ENCODE results near the gene ACP2. TPM values are rescaled to one million over a fixed set of nuclear protein-coding genes. Genes with fewer than 3 reads are reported as not detected.

ACP2 gene
- polyA plus RNA-seq, 3 donors: 13.1 to 25.3 (median 20.5) TPM

DNA sequence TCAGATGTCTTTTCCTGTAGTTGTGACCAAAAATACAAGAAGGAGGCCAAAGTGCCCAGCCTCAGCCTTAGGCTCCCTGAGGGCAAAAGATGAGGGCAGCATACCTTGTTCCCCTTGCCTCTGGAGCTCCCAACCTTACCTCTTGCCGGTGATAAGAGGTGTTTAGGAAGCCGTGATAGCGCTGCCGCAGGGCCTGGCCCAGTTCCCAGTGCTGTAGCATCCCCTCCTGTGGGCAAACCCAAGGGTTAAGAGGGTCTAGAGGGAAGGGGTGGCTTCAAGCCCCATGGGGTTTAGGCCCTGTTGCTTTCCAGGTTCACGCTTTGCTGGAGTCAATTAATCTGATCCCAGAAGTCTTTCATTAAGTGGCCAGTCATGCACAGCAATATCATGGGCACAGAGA lies 1.1 kb downstream of the ACP2 start:
- Mint-ChIP-seq H3K27me3 (ENCODE audit: low read depth in 3 of 3) (no peaks in the 10 kb centered on the region), H3K9me3 (peaks cover 0 to 2% (median 0%) of the 10 kb centered on the region in 7 donors), H3K27ac (no peak overlapping the region), H3K4me1 (peaks cover 25% of the 10 kb centered on the region), H3K4me3 (peak overlapping the region in 1 of 2 donors; percentile 100), H3K36me3 (peaks cover 39 to 41% of the 10 kb centered on the region in 2 donors)
- Histone ChIP-seq H3K9ac (ENCODE audit: insufficient read depth, low read length, poor library complexity, severe bottlenecking) (no peak overlapping the region), H2AFZ (ENCODE audit: insufficient read depth, low read depth, low read length, poor library complexity, severe bottlenecking) (peak overlapping the region; percentile 91), H3K27ac (ENCODE audit: low read depth in 1 of 2, low read length in 2 of 2) (no peak overlapping the region), H3K4me2 (replicated peaks; ENCODE audit: extremely low read depth, low read length, poor library complexity, severe bottlenecking) (peak overlapping the region; percentile 92), H3K9me3 (replicated peaks in 1 of 2; ENCODE audit: control insufficient read depth in 1 of 2, insufficient read depth in 1 of 2, low read length in 2 of 2) (no peaks in the 10 kb centered on the region), H3K36me3 (replicated peaks in 1 of 2; ENCODE audit: control insufficient read depth in 1 of 2, insufficient read depth in 2 of 2, low read length in 2 of 2) (peaks cover 30 to 45% of the 10 kb centered on the region in 2 donors), H3K4me1 (ENCODE audit: control insufficient read depth in 1 of 2, insufficient read depth in 2 of 2, low read length in 2 of 2) (peaks cover 15 to 21% of the 10 kb centered on the region in 2 donors), H3K27me3 (ENCODE audit: control insufficient read depth in 2 of 2, insufficient read depth in 2 of 2, low read length in 2 of 2) (no peaks in the 10 kb centered on the region), H3K4me3 (replicated peaks in 1 of 3; ENCODE audit: low read depth in 2 of 3, low read length in 3 of 3) (peak overlapping the region in 1 of 3 experiments; percentile 97), H3K79me2 (ENCODE audit: insufficient read depth, low read length) (peaks cover 27% of the 10 kb centered on the region), H4K20me1 (ENCODE audit: insufficient read depth, low read length) (no peaks in the 10 kb centered on the region)
- TF ChIP-seq, protein P1, sequence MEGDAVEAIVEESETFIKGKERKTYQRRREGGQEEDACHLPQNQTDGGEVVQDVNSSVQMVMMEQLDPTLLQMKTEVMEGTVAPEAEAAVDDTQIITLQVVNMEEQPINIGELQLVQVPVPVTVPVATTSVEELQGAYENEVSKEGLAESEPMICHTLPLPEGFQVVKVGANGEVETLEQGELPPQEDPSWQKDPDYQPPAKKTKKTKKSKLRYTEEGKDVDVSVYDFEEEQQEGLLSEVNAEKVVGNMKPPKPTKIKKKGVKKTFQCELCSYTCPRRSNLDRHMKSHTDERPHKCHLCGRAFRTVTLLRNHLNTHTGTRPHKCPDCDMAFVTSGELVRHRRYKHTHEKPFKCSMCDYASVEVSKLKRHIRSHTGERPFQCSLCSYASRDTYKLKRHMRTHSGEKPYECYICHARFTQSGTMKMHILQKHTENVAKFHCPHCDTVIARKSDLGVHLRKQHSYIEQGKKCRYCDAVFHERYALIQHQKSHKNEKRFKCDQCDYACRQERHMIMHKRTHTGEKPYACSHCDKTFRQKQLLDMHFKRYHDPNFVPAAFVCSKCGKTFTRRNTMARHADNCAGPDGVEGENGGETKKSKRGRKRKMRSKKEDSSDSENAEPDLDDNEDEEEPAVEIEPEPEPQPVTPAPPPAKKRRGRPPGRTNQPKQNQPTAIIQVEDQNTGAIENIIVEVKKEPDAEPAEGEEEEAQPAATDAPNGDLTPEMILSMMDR (IDR thresholded peaks at IDR 0.05): no peak
- 88% methylated on average over 4 of the region's 5 CpGs for WGBS (ENCODE audit: insufficient coverage)
- intact Hi-C loops (cut with micrococcal nuclease): loop anchor here (5.0 to 10.0 kb wide), 2 partner anchors 313 to 315 kb away; partner anchors contain the start of gene CSTPP1 (in 1 of the 2)
- DNase-seq: no peak

GRCh38 chr11:47245611-47246357 lies 2.8 kb downstream of the ACP2 start:
- Mint-ChIP-seq H3K4me3 (no peak overlapping the region), H3K36me3 (peaks cover 54 to 58% of the 10 kb centered on the region in 2 donors), H3K4me1 (peaks cover 30% of the 10 kb centered on the region)

More at GRCh38 chr11:47245611-47246357, 2.8 kb downstream of the ACP2 start:
- no peak overlapping the region for H3K4me3 ChIP-seq (replicated peaks in 1 of 3; ENCODE audit: low read depth in 2 of 3, low read length in 3 of 3)
- peak overlapping the region in 5 of 7 donors; percentile 5 to 86 (median 68) for H3K27ac Mint-ChIP-seq
- peaks cover 15 to 21% of the 10 kb centered on the region in 2 donors for H3K4me1 ChIP-seq (ENCODE audit: control insufficient read depth in 1 of 2, insufficient read depth in 2 of 2, low read length in 2 of 2)
- H3K79me2 ChIP-seq (ENCODE audit: insufficient read depth, low read length): peaks cover 27% of the 10 kb centered on the region
- intact Hi-C loops (cut with micrococcal nuclease): loop anchor here (5.0 to 10.0 kb wide), 2 partner anchors 311 to 313 kb away; partner anchors contain the start of gene CSTPP1 (in 1 of the 2)
- H3K9me3 Mint-ChIP-seq: peaks cover 0 to 2% (median 0%) of the 10 kb centered on the region in 7 donors
- H3K4me2 ChIP-seq (replicated peaks; ENCODE audit: extremely low read depth, low read length, poor library complexity, severe bottlenecking): no peak overlapping the region
- no peaks in the 10 kb centered on the region for H3K9me3 ChIP-seq (replicated peaks in 1 of 2; ENCODE audit: control insufficient read depth in 1 of 2, insufficient read depth in 1 of 2, low read length in 2 of 2)
- no peak overlapping the region for H2AFZ ChIP-seq (ENCODE audit: insufficient read depth, low read depth, low read length, poor library complexity, severe bottlenecking)
- DNase-seq: no peak
- H3K9ac ChIP-seq (ENCODE audit: insufficient read depth, low read length, poor library complexity, severe bottlenecking): no peak overlapping the region
- TF ChIP-seq, protein P1 (IDR thresholded peaks at IDR 0.05): no peak
- WGBS (ENCODE audit: insufficient coverage): 100% methylated on average over 7 of the region's 11 CpGs
- peaks cover 46 to 62% of the 10 kb centered on the region in 2 donors for H3K36me3 ChIP-seq (replicated peaks in 1 of 2; ENCODE audit: control insufficient read depth in 1 of 2, insufficient read depth in 2 of 2, low read length in 2 of 2)
- H3K27ac ChIP-seq (ENCODE audit: low read depth in 1 of 2, low read length in 2 of 2): peak overlapping the region; percentile 44 to 60
- H3K27me3 Mint-ChIP-seq (ENCODE audit: low read depth in 3 of 3): no peaks in the 10 kb centered on the region
- H3K27me3 ChIP-seq (ENCODE audit: control insufficient read depth in 2 of 2, insufficient read depth in 2 of 2, low read length in 2 of 2): no peaks in the 10 kb centered on the region
- H4K20me1 ChIP-seq (ENCODE audit: insufficient read depth, low read length): no peaks in the 10 kb centered on the region
